ENCODE data around the gene HAVCR2.
A peak's percentile ranks its signal among the peaks of the same experiment; 100 is the strongest.

Gene HAVCR2

GRCh38 chr5:157108976-157109375 is at the start of gene HAVCR2:
Gene HAVCR2 (minus strand): TSS chr5:157109044. CDS start chr5:157108983, 61 bp downstream.
- H3K4me1 ChIP-seq = no peaks in the 10 kb centered on the region
- no peaks in the 10 kb centered on the region for H3K27me3 ChIP-seq (ENCODE audit: low read depth)
- H3K36me3 ChIP-seq (replicated peaks) = no peaks in the 10 kb centered on the region
- in situ Hi-C loops (cut with MboI; ENCODE audit: low sequenced_read_pairs) = no loop called here
- DNase-seq (ENCODE audit: low spot score in 2 of 2) = no peak
- no peaks in the 10 kb centered on the region for H3K9me3 ChIP-seq
- H3K4me3 ChIP-seq = no peak within 1 kb of the TSS

GRCh38 chr5:157157293-157157891 is 48.5 kb upstream of the HAVCR2 start:
- H3K4me3 ChIP-seq = no peak overlapping the region
- no peak for DNase-seq (ENCODE audit: low spot score in 2 of 2)
- H3K9me3 ChIP-seq = no peaks in the 10 kb centered on the region
- H3K36me3 ChIP-seq (replicated peaks) = no peaks in the 10 kb centered on the region
- no peaks in the 10 kb centered on the region for H3K4me1 ChIP-seq
- peaks cover 3% of the 10 kb centered on the region; the same call in 1 of the 2 replicates for H3K27me3 ChIP-seq (ENCODE audit: low read depth)
- in situ Hi-C loops (cut with MboI; ENCODE audit: low sequenced_read_pairs) = no loop called here

- in situ Hi-C loops (cut with MboI; ENCODE audit: low sequenced_read_pairs) = no loop called here
- no peaks in the 10 kb centered on the region for H3K27me3 ChIP-seq (ENCODE audit: low read depth)
These were observed 46.5 kb upstream of the HAVCR2 start for GRCh38 chr5:157155297-157155696.

GRCh38 chr5:157150995-157151394 is 42.2 kb upstream of the HAVCR2 start:
- no peak for DNase-seq (ENCODE audit: low spot score in 2 of 2)
- no peak overlapping the region for H3K4me3 ChIP-seq
- H3K9me3 ChIP-seq = no peaks in the 10 kb centered on the region
- H3K4me1 ChIP-seq = no peaks in the 10 kb centered on the region; the same call in 1 of the 2 replicates
- in situ Hi-C loops (cut with MboI; ENCODE audit: low sequenced_read_pairs) = no loop called here
- no peaks in the 10 kb centered on the region for H3K36me3 ChIP-seq (replicated peaks)
- H3K27me3 ChIP-seq (ENCODE audit: low read depth) = no peaks in the 10 kb centered on the region

More at GRCh38 chr5:157155297-157155696, 46.5 kb upstream of the HAVCR2 start:
- Histone ChIP-seq H3K4me1 (no peaks in the 10 kb centered on the region), H3K9me3 (no peaks in the 10 kb centered on the region), H3K4me3 (no peak overlapping the region), H3K36me3 (replicated peaks) (no peaks in the 10 kb centered on the region)
- no peak for DNase-seq (ENCODE audit: low spot score in 2 of 2)

- in situ Hi-C loops (cut with MboI; ENCODE audit: low sequenced_read_pairs) = loop anchor here (25.0 kb wide), 1 partner anchor 1537 kb away; no protein-coding TSS in a partner anchor
- Histone ChIP-seq H3K4me1 (no peaks in the 10 kb centered on the region; the same call in 1 of the 2 replicates), H3K27me3 (ENCODE audit: low read depth) (no peaks in the 10 kb centered on the region), H3K36me3 (replicated peaks) (no peaks in the 10 kb centered on the region), H3K4me3 (no peak overlapping the region), H3K9me3 (no peaks in the 10 kb centered on the region)
- peak; percentile 57 to 85 for DNase-seq (ENCODE audit: low spot score in 2 of 2)
These were observed 40.1 kb upstream of the HAVCR2 start for GRCh38 chr5:157148734-157149615.

GRCh38 chr5:157143127-157143971 is 34.5 kb upstream of the HAVCR2 start:
- in situ Hi-C loops (cut with MboI; ENCODE audit: low sequenced_read_pairs) = loop anchor here (25.0 kb wide), 1 partner anchor 1531 kb away; no protein-coding TSS in a partner anchor
- peaks cover 12% of the 10 kb centered on the region; the same call in 1 of the 2 replicates for H3K36me3 ChIP-seq (replicated peaks)
- H3K4me3 ChIP-seq = peak overlapping the region; percentile 85
- no peaks in the 10 kb centered on the region for H3K9me3 ChIP-seq
- DNase-seq (ENCODE audit: low spot score in 2 of 2) = peak in 1 of 2 experiments; percentile 17
- no peaks in the 10 kb centered on the region; the same call in 1 of the 2 replicates for H3K4me1 ChIP-seq
- H3K27me3 ChIP-seq (ENCODE audit: low read depth) = no peaks in the 10 kb centered on the region

GRCh38 chr5:157142317-157143126 is 33.7 kb upstream of the HAVCR2 start, which contains the start of gene MED7:
Gene MED7 (minus strand): TSS chr5:157142865. CDS start chr5:157139431, 3,434 bp downstream.
- Histone ChIP-seq H3K4me3 (peak within 1 kb of the TSS; percentile 85), H3K36me3 (replicated peaks) (peaks cover 20% of the 10 kb centered on the region), H3K4me1 (no peaks in the 10 kb centered on the region; the same call in 1 of the 2 replicates), H3K27me3 (ENCODE audit: low read depth) (no peaks in the 10 kb centered on the region), H3K9me3 (no peaks in the 10 kb centered on the region)
- peak; percentile 95 to 96 for DNase-seq (ENCODE audit: low spot score in 2 of 2)
- in situ Hi-C loops (cut with MboI; ENCODE audit: low sequenced_read_pairs) = loop anchor here (25.0 kb wide), 1 partner anchor 1530 kb away; no protein-coding TSS in a partner anchor

- Histone ChIP-seq H3K36me3 (replicated peaks) (peaks cover 22% of the 10 kb centered on the region), H3K9me3 (no peaks in the 10 kb centered on the region), H3K4me3 (no peak overlapping the region), H3K4me1 (no peaks in the 10 kb centered on the region), H3K27me3 (ENCODE audit: low read depth) (no peaks in the 10 kb centered on the region)
- in situ Hi-C loops (cut with MboI; ENCODE audit: low sequenced_read_pairs) = loop anchor here (25.0 kb wide), 1 partner anchor 1525 kb away; no protein-coding TSS in a partner anchor
- no peak for DNase-seq (ENCODE audit: low spot score in 2 of 2)
These were observed 28.8 kb upstream of the HAVCR2 start for GRCh38 chr5:157137691-157138090.

GRCh38 chr5:157132281-157132612 is 23.4 kb upstream of the HAVCR2 start:
- DNase-seq (ENCODE audit: low spot score in 2 of 2) = no peak
- H3K4me1 ChIP-seq = no peaks in the 10 kb centered on the region
- H3K27me3 ChIP-seq (ENCODE audit: low read depth) = no peaks in the 10 kb centered on the region
- no peaks in the 10 kb centered on the region for H3K36me3 ChIP-seq (replicated peaks)
- H3K9me3 ChIP-seq = no peaks in the 10 kb centered on the region
- no peak overlapping the region for H3K4me3 ChIP-seq
- in situ Hi-C loops (cut with MboI; ENCODE audit: low sequenced_read_pairs) = loop anchor here (25.0 kb wide), 1 partner anchor 1520 kb away; no protein-coding TSS in a partner anchor

GRCh38 chr5:157130925-157131324 is 22.1 kb upstream of the HAVCR2 start:
- no peaks in the 10 kb centered on the region for H3K9me3 ChIP-seq
- H3K27me3 ChIP-seq (ENCODE audit: low read depth) = no peaks in the 10 kb centered on the region
- no peaks in the 10 kb centered on the region for H3K36me3 ChIP-seq (replicated peaks)
- in situ Hi-C loops (cut with MboI; ENCODE audit: low sequenced_read_pairs) = loop anchor here (25.0 kb wide), 1 partner anchor 1519 kb away; no protein-coding TSS in a partner anchor
- no peak for DNase-seq (ENCODE audit: low spot score in 2 of 2)
- no peaks in the 10 kb centered on the region for H3K4me1 ChIP-seq
- H3K4me3 ChIP-seq = no peak overlapping the region

GRCh38 chr5:157121709-157122108 is 12.9 kb upstream of the HAVCR2 start:
- no peaks in the 10 kb centered on the region for H3K9me3 ChIP-seq
- in situ Hi-C loops (cut with MboI; ENCODE audit: low sequenced_read_pairs) = no loop called here
- no peaks in the 10 kb centered on the region for H3K36me3 ChIP-seq (replicated peaks)
- no peak overlapping the region for H3K4me3 ChIP-seq
- no peak for DNase-seq (ENCODE audit: low spot score in 2 of 2)
- H3K4me1 ChIP-seq = no peaks in the 10 kb centered on the region
- H3K27me3 ChIP-seq (ENCODE audit: low read depth) = no peaks in the 10 kb centered on the region

GRCh38 chr5:157120102-157120501 is 11.3 kb upstream of the HAVCR2 start:
- H3K4me1 ChIP-seq = no peaks in the 10 kb centered on the region
- in situ Hi-C loops (cut with MboI; ENCODE audit: low sequenced_read_pairs) = no loop called here
- no peak for DNase-seq (ENCODE audit: low spot score in 2 of 2)
- H3K4me3 ChIP-seq = no peak overlapping the region
- no peaks in the 10 kb centered on the region for H3K27me3 ChIP-seq (ENCODE audit: low read depth)
- no peaks in the 10 kb centered on the region for H3K36me3 ChIP-seq (replicated peaks)
- H3K9me3 ChIP-seq = no peaks in the 10 kb centered on the region
